Activated CD4-positive, alpha-beta T cell treated with anti-CD3 and anti-CD28 coated beads, Interleukin-2, amount 50 U/mL, for 1 hour (primary cell): ENCODE data around the gene LENEP.

ENCODE experiments used
- DNase-seq: peaks from one replicate; pipeline ENCODE4 v3.0.0-alpha.2; 2020

Gene LENEP

DNA sequence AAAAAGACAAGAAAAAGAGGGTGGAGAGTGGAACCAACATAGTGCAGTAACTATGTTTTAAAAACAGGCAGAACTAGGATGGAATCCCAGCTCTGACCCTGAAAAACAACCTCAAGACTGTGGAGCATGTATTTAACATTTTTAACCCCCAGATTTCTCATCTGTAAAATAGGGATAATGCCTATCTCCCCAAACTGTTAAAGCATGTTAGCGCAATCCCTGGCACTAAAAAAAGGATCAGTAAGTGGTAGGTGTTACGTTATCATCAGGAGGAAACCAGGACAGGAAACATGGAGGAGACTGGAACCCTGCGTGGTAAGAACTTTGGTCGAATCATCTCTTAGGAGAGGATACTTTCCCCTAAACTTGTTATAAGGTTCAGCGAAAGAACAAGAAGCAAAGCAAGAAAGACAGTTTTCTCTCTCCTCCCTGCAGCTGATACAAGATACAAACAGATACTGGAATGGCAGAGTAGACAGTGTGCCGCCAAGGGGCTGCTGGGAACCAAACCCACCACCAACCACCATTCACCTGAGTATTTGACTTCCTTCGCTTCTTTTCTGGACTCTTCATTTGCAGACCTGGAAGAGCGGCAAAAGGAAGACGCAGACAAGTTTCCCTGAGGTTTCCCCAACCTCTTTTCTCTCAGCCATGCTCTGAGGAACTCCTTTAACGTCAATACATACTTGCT, 32.8 kb upstream of the LENEP start:
- no peak for DNase-seq

DNA sequence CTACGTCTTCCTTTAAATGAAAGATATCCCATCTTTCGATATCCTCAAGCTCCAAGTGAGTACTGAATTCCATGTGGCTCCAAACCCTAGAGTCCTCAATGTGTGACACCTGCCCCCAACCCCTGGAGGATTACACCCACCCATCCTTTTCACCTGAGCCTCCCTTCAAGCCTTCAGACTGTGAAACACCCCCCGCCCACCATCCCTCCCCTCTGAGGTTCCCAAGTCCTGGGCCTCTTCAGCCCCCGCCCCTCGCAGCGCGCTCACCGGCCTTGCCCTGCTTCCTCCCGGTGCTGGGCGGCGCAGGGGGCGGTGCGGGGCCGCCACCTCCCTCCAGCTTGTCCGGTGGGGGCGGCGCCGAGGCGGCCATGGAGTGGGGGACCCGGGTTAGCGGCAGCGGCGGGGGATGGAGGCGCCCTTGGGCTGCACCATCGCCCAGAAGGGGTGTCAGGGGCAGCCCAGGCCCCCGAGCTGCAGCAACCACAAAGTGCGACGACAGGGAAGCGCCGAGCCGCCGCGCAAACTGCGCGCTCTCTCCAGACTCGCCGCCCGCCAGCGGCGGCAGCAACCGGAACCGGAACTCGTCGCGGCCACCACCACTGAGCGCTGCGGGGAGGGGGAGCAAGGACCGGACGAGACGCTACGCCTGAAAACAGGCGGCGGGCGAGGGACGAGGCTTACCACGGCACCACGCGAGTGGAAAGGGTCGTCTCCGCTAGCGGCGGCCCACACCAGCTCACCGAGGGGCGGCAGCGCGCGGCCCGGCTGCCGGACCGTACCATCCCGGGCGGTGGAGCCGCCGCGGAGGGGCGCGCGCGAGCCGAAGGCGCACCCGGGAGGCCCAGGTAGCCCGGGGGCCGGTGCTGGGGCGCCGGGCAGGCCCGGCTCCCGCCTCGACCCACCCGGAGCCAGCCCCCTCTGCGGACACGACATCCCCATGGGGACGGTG, 31.9 kb upstream of the LENEP start, which contains the start of gene PYGO2:
Gene PYGO2, minus strand, starts transcription at position 576 of the 949 bp plus-strand sequence. Its CDS starts 206 bp downstream, at position 370.
- peak; percentile 77 for DNase-seq

DNA sequence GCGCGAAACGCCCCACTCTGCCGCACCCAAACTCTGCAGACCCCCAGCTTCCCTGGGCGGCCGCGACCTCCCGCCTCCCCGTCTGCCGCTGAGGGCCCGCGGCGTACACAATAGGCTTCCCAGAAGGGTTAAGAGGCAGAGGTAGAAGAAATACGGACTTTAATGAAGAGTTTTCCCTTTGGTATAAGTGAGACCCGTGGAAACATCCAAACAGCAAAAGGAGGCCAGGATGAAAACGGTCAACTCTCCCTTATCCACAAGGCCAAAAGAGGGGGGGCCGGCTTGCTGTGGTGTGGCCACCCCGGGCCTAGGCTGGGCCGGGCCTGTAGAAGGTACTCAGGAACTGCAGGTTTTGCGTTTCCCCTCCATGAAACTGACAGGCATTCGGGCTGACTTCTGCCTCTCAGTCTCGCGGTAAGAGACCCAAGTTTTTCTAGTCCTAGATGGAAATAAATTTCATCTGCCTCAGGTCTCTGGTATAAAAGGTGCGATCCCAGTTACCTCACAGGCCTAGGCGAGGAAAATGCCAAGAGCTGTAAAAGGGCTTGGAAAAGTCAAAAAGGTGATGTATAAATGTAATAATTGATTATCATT, 31.1 kb upstream of the LENEP start:
- no peak for DNase-seq

DNA sequence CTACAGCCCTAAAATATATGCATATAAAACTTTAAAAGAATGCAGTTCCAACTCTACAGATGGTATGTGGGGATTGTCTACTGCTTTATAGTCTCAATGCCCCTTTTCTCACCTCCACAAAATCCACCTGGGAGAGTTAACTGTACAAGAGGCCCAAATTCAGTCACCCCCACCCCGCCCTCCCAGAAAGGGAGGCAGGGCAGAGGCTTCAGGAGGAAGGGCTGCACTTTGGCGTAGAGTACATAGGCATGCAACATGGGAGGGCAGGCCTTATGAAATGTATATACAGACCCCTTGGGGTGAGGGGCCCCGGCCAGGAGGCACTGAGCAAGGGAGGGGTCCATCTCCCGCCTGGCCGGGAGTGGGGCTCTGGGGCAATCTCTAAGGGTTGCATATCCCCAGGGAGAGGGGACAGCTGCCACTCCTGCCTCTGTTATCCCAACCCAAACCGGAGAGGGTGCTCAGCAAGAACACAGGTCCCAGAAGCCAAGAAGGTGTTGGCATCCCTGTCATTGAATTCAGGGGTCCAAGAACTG, 30.5 kb upstream of the LENEP start:
- DNase-seq = no peak

DNA sequence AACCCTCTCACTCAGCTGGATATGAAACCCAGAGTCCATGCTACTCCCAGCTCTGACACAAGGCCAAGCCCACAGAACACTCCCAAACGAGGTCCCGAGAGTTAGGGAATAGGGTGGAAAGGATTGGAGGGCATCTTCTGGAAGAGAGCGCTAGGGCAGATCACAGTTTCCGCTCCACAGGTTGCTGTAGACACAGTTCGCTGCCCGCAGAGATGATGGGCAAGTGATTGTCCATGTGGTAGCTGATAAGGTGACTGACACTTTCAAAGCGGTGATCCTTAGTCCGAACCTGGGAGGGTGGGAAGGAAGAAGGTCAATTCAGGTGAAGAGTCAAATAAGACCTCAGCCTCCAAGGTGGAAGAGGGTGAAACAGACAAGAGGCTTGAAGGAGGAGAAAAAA, 29.7 kb upstream of the LENEP start:
- no peak for DNase-seq

DNA sequence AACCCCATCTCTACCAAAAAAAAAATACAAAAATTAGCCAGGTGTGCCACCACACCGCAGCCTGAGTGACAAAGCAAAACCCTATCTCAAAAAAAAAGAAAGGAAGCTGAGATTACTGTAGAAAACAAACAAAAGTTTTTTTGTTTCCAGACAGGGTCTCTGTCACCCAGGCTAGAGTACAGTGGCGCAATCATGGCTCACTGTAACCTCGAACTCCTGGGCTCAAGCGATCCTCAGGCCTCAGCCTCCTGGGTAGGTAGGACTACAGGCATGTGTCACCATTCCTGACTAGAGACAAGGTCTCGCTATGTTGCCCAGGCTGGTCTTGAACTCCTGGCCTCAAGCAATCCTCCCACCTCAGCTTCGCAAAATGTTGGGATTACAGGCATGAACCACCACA, 29.0 kb upstream of the LENEP start:
- no peak for DNase-seq

DNA sequence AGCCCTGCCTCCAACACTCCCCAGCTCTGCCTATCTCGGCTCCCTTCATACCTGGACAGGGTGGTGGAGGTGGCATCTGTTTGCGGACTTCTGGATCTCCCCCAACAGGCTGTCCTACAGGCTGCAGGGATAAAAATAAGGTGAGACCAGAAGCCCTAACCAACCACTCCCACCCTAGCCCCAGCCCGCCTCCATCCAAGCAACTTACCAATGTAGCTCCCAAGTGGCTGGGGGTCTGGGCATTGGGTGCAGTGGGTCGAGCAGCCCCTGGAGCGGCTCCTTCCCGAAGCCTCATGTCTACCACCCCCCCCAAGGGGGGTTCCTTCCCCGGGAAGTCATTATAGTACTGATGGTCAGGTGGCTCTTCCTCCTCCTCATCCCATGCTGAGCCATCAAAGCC, 27.3 kb upstream of the LENEP start:
- DNase-seq = no peak

DNA sequence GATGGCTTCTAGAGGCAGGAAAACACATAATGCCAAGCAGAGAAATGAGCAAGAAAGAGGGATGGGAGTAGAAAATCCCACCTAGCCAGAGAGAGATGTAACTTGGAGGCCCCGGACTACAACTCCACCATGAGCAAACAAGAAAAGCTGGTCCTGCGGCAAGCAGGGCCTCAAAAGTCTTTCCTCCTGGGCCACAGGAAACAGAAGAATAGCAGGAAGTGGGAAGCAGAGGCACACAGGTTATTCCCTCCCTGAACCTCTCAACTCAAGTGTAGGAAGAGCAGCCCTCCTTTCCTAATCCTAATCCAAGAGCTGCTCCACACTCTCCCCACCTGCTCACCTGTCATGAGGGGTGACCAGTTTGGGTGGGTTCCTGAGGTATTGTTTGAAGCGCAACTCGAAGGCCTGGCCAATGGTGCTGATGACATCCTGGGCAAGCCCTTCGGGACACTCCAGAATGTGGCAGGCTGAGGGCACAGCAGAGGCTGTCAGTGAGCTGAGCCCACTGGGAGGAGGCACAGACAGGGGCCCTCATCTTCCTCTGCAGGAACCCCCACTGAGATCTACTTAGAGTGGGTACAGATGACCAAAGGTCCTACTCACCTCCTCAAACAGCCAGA, 25.9 kb upstream of the LENEP start:
- DNase-seq = no peak

DNA sequence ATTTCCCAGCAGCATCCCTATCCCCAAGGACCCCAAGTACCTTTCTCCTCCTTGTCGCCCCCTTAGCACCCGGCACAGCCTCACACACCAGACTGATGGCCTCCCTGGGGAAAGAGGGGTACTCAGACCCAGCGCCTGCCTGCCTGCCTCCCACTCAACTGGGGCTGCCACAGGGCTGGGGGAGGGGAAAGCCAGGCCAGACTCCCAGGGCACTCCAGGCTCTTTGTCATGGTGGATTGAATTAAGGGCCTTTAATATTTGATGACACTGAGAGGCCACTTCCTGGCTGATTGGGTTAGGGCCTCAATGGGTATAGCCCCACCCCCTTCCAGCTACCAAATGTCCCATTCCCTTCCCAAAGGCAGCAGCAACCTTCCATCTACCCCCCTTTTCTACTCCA, 24.7 kb upstream of the LENEP start:
- no peak for DNase-seq

DNA sequence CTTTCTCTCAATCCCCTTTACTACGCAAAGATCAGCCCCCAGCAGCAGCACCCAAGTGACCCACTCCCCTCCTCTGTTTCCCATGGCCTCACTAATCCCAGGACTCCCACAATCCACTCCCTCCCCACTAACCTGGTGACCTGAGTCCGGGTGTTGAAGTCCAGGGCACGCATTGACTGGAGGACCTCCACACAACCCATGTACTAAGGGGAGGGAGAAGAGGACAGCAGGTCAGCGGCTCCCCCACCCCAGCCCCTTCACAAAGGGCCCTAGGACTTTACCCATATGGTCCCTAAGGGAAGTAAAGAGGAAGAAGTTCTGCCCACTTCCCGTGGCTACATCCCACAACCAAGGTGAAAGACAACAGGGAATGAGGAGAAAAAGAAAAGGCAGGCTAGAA, 24.1 kb upstream of the LENEP start:
- no peak for DNase-seq

DNA sequence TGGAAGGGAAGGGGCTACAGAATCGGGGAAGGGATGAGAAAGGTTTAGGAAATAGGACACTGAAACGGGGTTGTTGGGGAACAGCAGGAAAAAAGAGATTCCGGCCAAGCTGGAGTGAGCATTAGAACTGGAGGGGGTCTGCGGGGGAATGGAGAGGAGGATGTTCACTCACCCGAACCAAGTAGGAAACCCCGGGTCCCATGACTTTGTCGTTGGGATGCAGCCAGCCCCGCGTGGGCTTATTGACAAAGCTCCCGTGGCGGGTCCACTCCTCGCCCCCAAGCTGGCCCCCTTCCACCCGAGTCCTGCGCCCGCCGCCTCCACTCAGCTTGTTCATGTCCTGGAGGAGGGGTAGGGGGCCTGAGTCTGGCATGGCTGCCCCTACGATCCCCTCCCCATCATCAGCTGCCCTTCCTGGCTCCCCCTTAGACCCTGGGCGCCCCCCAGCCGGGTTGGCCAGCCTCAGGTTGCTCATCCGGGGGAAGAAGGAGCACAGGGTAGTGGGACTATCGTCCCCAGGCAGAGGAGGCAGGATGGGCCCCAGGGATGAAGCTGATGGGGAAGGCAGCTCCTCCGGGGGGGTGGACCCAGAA, 23.4 kb upstream of the LENEP start:
- no peak for DNase-seq

DNA sequence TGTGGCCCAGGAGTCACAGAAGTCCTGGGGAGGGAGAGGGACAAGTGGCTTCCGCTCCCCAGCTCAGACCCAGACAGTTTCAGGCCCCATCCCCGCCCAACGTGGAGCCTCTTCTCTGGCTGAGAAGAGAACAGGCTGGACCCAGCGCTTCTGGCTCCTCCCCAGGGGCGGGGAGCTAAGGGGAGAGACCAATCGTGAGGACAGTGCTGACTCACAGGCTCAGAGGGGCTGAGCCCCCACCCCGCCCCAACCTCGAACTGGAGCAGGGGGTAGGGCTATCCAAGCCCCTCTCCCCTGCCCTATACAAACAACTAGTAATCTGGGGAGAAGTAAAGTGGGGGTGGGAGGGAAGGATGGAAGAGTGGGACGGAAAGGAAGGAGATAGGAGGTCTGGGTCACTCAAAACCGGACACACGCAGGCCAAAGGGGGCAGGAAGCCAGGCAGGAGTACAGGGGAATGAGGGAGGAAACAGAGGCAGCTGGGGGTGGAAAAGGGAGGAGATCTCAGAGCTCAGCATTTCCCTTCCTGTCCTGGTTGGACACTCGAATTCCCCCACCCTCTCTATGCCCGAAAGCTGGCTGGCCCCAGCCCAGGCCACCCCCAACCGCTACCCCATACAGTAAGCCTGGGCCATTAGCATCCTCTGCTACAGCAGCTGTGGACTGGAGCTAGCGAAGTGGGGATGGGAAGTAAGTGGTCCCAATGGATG, 22.6 kb upstream of the LENEP start, which contains the start of gene SHC1:
Gene SHC1, minus strand, starts transcription at position 117 of the 710 bp plus-strand sequence. CDS start 221 bp downstream, outside the sequence.
- peak; percentile 35 for DNase-seq

DNA sequence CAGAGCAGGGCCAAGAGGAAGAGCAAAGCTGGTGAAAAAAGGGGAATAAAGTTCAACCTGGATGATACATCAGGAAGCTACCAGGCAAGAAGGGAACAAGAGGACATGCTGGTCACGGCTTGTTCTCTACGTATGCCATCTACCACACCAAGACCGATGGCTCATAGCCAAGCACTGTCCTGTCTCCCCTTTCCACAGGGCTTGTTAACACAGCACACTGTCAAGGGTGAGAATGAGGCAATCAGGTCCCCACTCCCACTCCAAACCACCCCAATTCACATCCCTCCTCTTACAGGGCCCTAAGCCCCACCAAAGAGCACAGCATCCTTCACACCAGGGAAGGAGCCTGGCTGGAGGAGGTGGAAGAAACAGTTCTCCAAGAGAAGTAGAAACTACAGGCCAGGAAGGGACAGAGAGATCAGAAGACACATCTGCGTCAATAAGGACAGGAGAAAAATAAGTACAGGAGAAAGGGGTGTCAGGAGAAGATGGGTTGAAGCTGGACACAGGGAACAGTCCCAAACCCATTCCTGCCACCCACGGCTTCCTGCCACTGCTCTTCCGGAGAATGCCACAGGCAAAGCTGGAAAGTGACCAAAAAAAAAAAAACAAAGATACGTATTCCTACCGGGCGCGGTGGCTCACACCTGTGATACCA, 21.9 kb upstream of the LENEP start:
- DNase-seq = no peak

DNA sequence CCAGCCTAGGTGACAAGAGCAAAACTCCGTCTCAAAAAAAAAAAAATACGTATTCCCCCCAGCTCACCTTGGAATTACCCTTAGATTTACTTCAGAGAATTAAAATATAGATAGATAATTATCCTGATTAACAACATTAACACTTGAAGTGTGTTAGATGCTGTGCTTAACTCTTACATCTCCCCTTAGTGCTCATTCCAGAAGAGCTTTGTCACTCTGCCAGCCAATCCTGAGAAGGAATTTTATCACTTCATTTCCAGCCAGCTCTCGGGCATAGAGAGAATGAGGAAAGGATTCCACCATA, 21.2 kb upstream of the LENEP start:
- DNase-seq = no peak

DNA sequence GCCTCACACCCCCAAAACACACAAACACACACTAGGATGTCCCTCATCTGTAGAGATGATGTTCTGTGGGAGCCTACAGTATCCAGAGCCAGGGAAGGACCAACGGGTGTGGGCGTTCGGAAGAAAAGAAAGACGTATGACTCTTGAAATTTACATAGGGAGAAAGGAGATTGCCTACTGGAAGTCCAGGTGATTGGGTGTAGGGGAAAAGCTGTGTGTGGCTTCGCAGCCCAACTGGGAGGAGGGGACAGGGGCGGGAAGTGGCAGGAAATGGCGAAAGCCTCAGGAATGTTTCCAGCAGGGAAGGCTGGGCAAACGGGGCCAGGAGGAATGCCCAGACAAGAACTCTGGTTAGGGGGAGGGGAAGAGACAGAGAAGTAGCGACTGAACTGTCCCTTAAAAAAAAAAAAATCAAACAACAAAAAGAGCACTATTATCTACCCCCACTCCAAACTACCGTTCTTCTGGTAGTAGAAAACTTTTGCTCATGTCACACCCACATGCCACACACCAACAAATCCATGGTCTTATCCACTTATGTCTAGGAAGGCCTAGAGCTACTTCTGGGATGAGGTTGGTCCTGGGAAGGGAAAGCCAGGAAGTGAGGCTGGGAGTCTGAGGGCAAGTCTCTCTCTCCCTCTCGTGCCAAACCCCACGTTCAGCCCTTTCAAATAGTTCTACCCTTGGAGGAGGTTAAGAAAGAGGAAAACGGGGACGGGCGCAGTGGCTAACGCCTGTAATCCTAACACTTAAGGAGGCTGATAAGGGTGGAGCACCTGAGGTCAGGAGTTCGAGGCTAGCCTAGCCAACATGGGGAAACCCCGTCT, 20.7 kb upstream of the LENEP start:
- no peak for DNase-seq

DNA sequence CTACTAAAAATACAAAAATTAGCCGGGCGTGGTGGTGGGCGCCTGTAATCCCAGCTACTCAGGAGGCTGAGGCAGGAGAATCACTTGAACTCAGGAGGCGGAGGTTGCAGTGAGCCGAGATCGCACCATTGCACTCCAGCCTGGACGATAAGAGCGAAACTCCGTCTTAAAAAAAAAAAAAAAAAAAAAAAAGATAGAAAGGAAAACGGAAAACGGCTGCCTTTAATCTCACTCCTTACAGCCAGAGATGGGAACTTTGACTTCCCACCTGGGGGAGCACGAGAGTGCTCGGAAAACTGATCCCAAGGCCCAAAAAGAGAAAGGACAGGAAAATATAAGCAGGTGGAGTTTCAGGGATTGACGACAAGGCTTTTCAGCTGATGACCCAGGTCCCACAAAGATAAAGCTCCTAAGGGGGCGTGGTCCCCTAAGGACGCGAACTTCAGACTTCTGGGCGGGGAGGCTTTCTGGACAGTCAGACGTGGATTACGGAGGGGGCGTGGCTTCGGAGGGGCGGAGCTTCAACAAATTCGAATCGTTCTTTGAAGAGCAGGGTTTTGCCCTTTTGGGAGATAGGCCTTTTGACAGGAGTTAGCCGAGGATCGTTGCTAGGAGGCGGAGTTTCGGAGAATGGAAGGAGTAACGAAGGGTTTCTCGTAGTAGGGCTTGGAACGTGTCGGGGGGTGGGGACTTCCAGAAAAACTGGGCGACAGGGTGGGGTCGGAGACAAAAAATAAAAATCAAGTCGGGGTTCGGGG, 19.9 kb upstream of the LENEP start:
- DNase-seq = peak; percentile 91

DNA sequence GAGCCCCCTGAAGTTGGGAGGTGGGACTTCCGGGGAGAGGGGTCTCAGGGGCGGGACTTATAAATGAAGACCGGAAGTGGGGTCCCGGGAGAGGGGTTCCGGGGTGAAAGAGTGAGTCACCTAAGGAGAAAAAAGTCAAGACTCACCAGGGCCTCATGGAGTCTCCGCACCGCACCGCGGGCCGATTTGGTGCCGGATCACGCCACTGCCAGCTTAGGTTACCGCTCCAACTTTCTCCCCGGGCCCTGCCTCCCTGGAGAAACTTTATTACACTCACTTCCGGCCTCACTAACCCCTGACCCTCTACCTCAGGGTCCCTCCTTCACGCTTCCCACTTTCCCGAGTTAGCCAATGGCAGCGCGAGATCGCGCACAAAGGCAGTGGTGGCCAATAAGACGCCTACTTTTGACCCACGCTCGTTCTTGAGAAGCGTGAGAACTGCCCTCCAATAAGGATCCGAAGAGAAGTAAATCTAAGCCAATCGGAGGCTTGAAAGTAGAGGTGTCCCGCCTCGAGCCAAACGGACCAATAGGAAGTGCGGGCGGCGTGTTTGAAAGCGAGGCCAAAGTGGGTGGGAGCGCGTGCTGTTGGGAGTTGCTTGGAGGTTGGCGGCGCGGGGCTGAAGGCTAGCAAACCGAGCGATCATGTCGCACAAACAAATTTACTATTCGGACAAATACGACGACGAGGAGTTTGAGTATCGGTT, 19.1 kb upstream of the LENEP start, which contains the start of gene CKS1B:
Gene CKS1B, plus strand, starts transcription at position 580 of the 706 bp plus-strand sequence. Its CDS starts 65 bp downstream, at position 645.
- DNase-seq = peak; percentile 95

DNA sequence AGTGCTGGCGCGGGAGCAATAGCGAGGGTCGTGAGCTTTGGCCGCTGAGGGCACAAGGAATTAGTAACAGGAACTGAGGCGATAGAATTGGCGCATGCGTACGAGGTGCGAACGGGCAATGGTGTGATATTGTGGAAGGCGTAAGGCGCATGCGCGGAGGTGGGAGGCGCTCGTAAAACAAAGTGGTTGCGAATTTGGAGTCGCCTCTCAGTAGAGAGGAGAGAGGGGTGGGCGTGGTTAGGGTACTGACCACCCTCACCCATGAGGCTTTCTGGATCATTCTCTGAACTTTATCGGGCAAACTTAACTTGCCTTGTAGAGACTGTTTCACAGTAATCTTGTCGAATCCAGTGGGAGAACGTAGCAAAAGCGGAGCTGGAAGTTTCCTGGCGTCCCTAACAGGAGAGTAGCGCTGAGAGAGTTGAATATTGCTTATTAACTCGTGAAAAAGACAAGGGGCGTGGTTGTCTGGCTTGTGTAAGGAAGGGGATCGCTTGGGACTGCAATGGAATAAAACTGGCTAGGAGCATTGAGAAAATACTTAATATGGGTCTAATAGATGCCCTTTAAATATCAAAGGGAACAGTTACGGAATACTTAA, 18.5 kb upstream of the LENEP start:
- DNase-seq = peak; percentile 92
